BLaER1 (cell line): ENCODE data around the gene SPPL3.
A peak's percentile ranks its signal among the peaks of the same experiment; 100 is the strongest.
"Not testable (repeated sequence)": the region's sequence is repeated elsewhere in the genome, so short reads cannot be mapped to it uniquely, and the experiment has no call there.

ENCODE experiments used
- H3K27ac ChIP-seq: shearing (Covaris generic); formaldehyde crosslinking; 2 replicates; pipeline ENCODE4 v1.8.1; 2022
- H3K27me3 ChIP-seq: shearing (Covaris generic); formaldehyde crosslinking; 2 replicates; pipeline ENCODE4 v1.8.1; 2022
- H3K36me3 ChIP-seq: shearing (Covaris generic); formaldehyde crosslinking; 2 replicates; pipeline ENCODE4 v1.8.1; 2022
- H3K4me1 ChIP-seq: shearing (Covaris generic); formaldehyde crosslinking; 2 replicates; pipeline ENCODE4 v1.8.1; 2022
- H3K4me2 ChIP-seq: shearing (Covaris generic); formaldehyde crosslinking; 2 replicates; pipeline ENCODE4 v1.8.1; 2022
- H3K4me3 ChIP-seq: shearing (Covaris generic); formaldehyde crosslinking; 2 replicates; pipeline ENCODE4 v1.8.1; 2022
- H3K9ac ChIP-seq: shearing (Covaris generic); formaldehyde crosslinking; 2 replicates; pipeline ENCODE4 v1.8.1; 2022
- H3K9me3 ChIP-seq: shearing (Covaris generic); formaldehyde crosslinking; 2 replicates; pipeline ENCODE4 v1.8.1; 2022
- H4K20me1 ChIP-seq: shearing (Covaris generic); formaldehyde crosslinking; 2 replicates; pipeline ENCODE4 v1.8.1; 2022
- Cebpa-rat ChIP-seq: shearing (Covaris generic); IDR thresholded peaks from 2 replicates; pipeline ENCODE4 v1.8.1; 2022

Gene SPPL3

GRCh38 chr12:120739821-120740613, 164.1 kb downstream of the SPPL3 start:
- H3K4me2 ChIP-seq = peak overlapping the region; percentile 9; the same call in 1 of the 2 replicates

GRCh38 chr12:120739031-120739762, 165.0 kb downstream of the SPPL3 start:
- no peak for TF ChIP-seq Cebpa-rat
- H3K9ac ChIP-seq = no peak overlapping the region
- no peak overlapping the region for H3K4me3 ChIP-seq
- peaks cover 21% of the 10 kb centered on the region for H3K36me3 ChIP-seq
- H4K20me1 ChIP-seq = no peaks in the 10 kb centered on the region
- no peaks in the 10 kb centered on the region for H3K9me3 ChIP-seq
- H3K4me2 ChIP-seq = peak overlapping the region; percentile 9; the same call in 1 of the 2 replicates
- H3K27ac ChIP-seq = peak overlapping the region; percentile 38; the same call in 1 of the 2 replicates
- H3K4me1 ChIP-seq = peaks cover 15% of the 10 kb centered on the region
- H3K27me3 ChIP-seq = no peaks in the 10 kb centered on the region

More at GRCh38 chr12:120739821-120740613, 164.1 kb downstream of the SPPL3 start:
- TF ChIP-seq Cebpa-rat = no peak
- Histone ChIP-seq H3K9ac (no peak overlapping the region), H3K4me1 (peaks cover 15% of the 10 kb centered on the region), H3K36me3 (peaks cover 18% of the 10 kb centered on the region), H3K27me3 (no peaks in the 10 kb centered on the region), H4K20me1 (no peaks in the 10 kb centered on the region), H3K27ac (peak overlapping the region; percentile 38; the same call in 1 of the 2 replicates), H3K9me3 (no peaks in the 10 kb centered on the region), H3K4me3 (no peak overlapping the region)

GRCh38 chr12:120738252-120739030, 165.7 kb downstream of the SPPL3 start:
- Histone ChIP-seq H3K36me3 (peaks cover 24% of the 10 kb centered on the region), H3K4me1 (peaks cover 15% of the 10 kb centered on the region), H3K9ac (no peak overlapping the region), H3K4me2 (no peak overlapping the region), H3K27ac (no peak overlapping the region), H3K9me3 (no peaks in the 10 kb centered on the region), H3K4me3 (no peak overlapping the region), H4K20me1 (no peaks in the 10 kb centered on the region), H3K27me3 (no peaks in the 10 kb centered on the region)
- no peak for TF ChIP-seq Cebpa-rat

- Histone ChIP-seq H3K4me1 (peaks cover 15% of the 10 kb centered on the region), H3K27me3 (no peaks in the 10 kb centered on the region), H3K4me2 (no peak overlapping the region), H3K36me3 (peaks cover 28% of the 10 kb centered on the region), H3K4me3 (no peak overlapping the region), H3K9ac (no peak overlapping the region), H3K27ac (no peak overlapping the region), H4K20me1 (no peaks in the 10 kb centered on the region), H3K9me3 (no peaks in the 10 kb centered on the region)
- no peak for TF ChIP-seq Cebpa-rat
Measured at GRCh38 chr12:120737557-120738251, 166.5 kb downstream of the SPPL3 start.

GRCh38 chr12:120736404-120737331, 167.5 kb downstream of the SPPL3 start:
- Histone ChIP-seq H4K20me1 (no peaks in the 10 kb centered on the region), H3K4me1 (peaks cover 9% of the 10 kb centered on the region)

GRCh38 chr12:120735181-120735580, 169.0 kb downstream of the SPPL3 start:
- no peaks in the 10 kb centered on the region; the same call in 1 of the 2 replicates for H3K9me3 ChIP-seq
- peaks cover 8% of the 10 kb centered on the region; the same call in 1 of the 2 replicates for H3K4me1 ChIP-seq
- H3K36me3 ChIP-seq = peaks cover 40% of the 10 kb centered on the region
- H3K4me2 ChIP-seq = no peak overlapping the region
- H3K27ac ChIP-seq = no peak overlapping the region
- no peak overlapping the region for H3K4me3 ChIP-seq
- TF ChIP-seq Cebpa-rat = no peak
- H3K27me3 ChIP-seq = no peaks in the 10 kb centered on the region
- H4K20me1 ChIP-seq = no peaks in the 10 kb centered on the region
- H3K9ac ChIP-seq = no peak overlapping the region

More at GRCh38 chr12:120736404-120737331, 167.5 kb downstream of the SPPL3 start:
- TF ChIP-seq Cebpa-rat = no peak
- H3K4me2 ChIP-seq = no peak overlapping the region
- no peak overlapping the region for H3K9ac ChIP-seq
- no peaks in the 10 kb centered on the region for H3K27me3 ChIP-seq
- H3K36me3 ChIP-seq = peaks cover 28% of the 10 kb centered on the region
- H3K4me3 ChIP-seq = no peak overlapping the region
- H3K9me3 ChIP-seq = no peaks in the 10 kb centered on the region; the same call in 1 of the 2 replicates
- H3K27ac ChIP-seq = no peak overlapping the region

- Histone ChIP-seq H3K4me3 (no peak overlapping the region), H3K27me3 (no peaks in the 10 kb centered on the region), H3K9me3 (no peaks in the 10 kb centered on the region; the same call in 1 of the 2 replicates), H3K4me2 (no peak overlapping the region), H3K9ac (no peak overlapping the region), H3K36me3 (peaks cover 43% of the 10 kb centered on the region), H4K20me1 (no peaks in the 10 kb centered on the region), H3K27ac (no peak overlapping the region), H3K4me1 (peaks cover under 1% of the 10 kb centered on the region; the same call in 1 of the 2 replicates)
- TF ChIP-seq Cebpa-rat = no peak
Measured at GRCh38 chr12:120734210-120734609, 169.9 kb downstream of the SPPL3 start.

- H3K36me3 ChIP-seq = peaks cover 41% of the 10 kb centered on the region
- no peaks in the 10 kb centered on the region; the same call in 1 of the 2 replicates for H3K9me3 ChIP-seq
- no peak overlapping the region for H3K4me3 ChIP-seq
- no peak overlapping the region for H3K4me2 ChIP-seq
- H3K4me1 ChIP-seq = no peaks in the 10 kb centered on the region
- no peaks in the 10 kb centered on the region for H4K20me1 ChIP-seq
- H3K9ac ChIP-seq = no peak overlapping the region
- TF ChIP-seq Cebpa-rat = no peak
- H3K27me3 ChIP-seq = no peaks in the 10 kb centered on the region
- H3K27ac ChIP-seq = no peak overlapping the region
Measured at GRCh38 chr12:120733574-120733973, 170.6 kb downstream of the SPPL3 start.

- not testable (repeated sequence) for H3K4me1 ChIP-seq, H3K9me3 ChIP-seq, H3K4me2 ChIP-seq, H3K4me3 ChIP-seq, H3K9ac ChIP-seq, H3K27ac ChIP-seq, H4K20me1 ChIP-seq, H3K27me3 ChIP-seq
- H3K36me3 ChIP-seq = peaks cover 48% of the 10 kb centered on the region
Measured at GRCh38 chr12:120732198-120732597, 172.0 kb downstream of the SPPL3 start.
